Hippocampal formation (tissue), 2 donors: Measurements from ENCODE around the gene METTL23.
"Not testable (repeated sequence)": the region's sequence is repeated elsewhere in the genome, so short reads cannot be mapped to it uniquely, and the experiment has no call there.

Experiments used
- DNase-seq, 2 donors: peaks; one replicate each; lab custom pipeline; 2025; lab: John Stamatoyannopoulos, UW

METTL23 gene

GRCh38 chr17:76713765-76714164, 12.9 kb upstream of the METTL23 start:
- no peak for DNase-seq

GRCh38 chr17:76714336-76714735, 12.3 kb upstream of the METTL23 start:
- DNase-seq: no peak

GRCh38 chr17:76714822-76715495, 11.7 kb upstream of the METTL23 start:
- peak in 1 of 2 donors; percentile 41 for DNase-seq

- DNase-seq: no peak
These were observed 11.2 kb upstream of the METTL23 start for GRCh38 chr17:76715496-76715830.

- no peak for DNase-seq
These were observed 10.3 kb upstream of the METTL23 start for GRCh38 chr17:76716146-76716838.

- DNase-seq: no peak
These were observed 9.8 kb upstream of the METTL23 start for GRCh38 chr17:76716839-76717215.

GRCh38 chr17:76718516-76718915, 8.1 kb upstream of the METTL23 start:
- DNase-seq: no peak

GRCh38 chr17:76720211-76720610, 6.4 kb upstream of the METTL23 start:
- DNase-seq: no peak

GRCh38 chr17:76720941-76721340, 5.7 kb upstream of the METTL23 start:
- no peak for DNase-seq

- no peak for DNase-seq
These were observed 5.2 kb upstream of the METTL23 start for GRCh38 chr17:76721463-76721862.

GRCh38 chr17:76722279-76722678, 4.4 kb upstream of the METTL23 start:
- no peak for DNase-seq

GRCh38 chr17:76722977-76723376, 3.7 kb upstream of the METTL23 start:
- DNase-seq: not testable (repeated sequence)

- no peak for DNase-seq
These were observed 2.8 kb upstream of the METTL23 start for GRCh38 chr17:76723812-76724211.

- peak in 1 of 2 donors; percentile 16 for DNase-seq
These were observed 934 bp upstream of the METTL23 start for GRCh38 chr17:76725580-76726230.

- peak; percentile 94 to 96 for DNase-seq
These were observed 336 bp upstream of the METTL23 start, which contains the start of gene JMJD6 for GRCh38 chr17:76726231-76726775. Gene JMJD6, minus strand, starts transcription at chr17:76726606. Its CDS starts 131 bp downstream, at chr17:76726475.

GRCh38 chr17:76727745-76728456, 1.3 kb downstream of the METTL23 start:
- no peak for DNase-seq

GRCh38 chr17:76731800-76732733, 5.4 kb downstream of the METTL23 start:
- not testable (repeated sequence) for DNase-seq

- DNase-seq: no peak
These were observed 6.3 kb downstream of the METTL23 start for GRCh38 chr17:76732734-76733617.

GRCh38 chr17:76733618-76733957, 6.9 kb downstream of the METTL23 start:
- DNase-seq: no peak
